ENCODE data around the gene RUFY3.

GRCh38 chr4:70849291-70849690, 127.5 kb downstream of the RUFY3 start:
- TF ChIP-seq POLR2A (IDR thresholded peaks at IDR 0.05) (no peak), CTCF (IDR thresholded peaks at IDR 0.05) (no peak)
